Hepatocyte (in vitro differentiated cells): Measurements from ENCODE around the gene IFT122.

Experiments
- CTCF ChIP-seq: fragments of 200-600 bp; sonication (generic); IDR thresholded peaks from 2 replicates; pipeline ENCODE4 v1.5.1; 2016; ENCODE audit warnings: antibody characterized with exemption, mild to moderate bottlenecking; ENCODE audit not compliant: poor library complexity
- EZH2 ChIP-seq: fragments of 200-600 bp; sonication (generic); IDR thresholded peaks from 2 replicates; pipeline ENCODE4 v1.6.1; 2016; ENCODE audit warnings: antibody characterized with exemption, mild to moderate bottlenecking, borderline replicate concordance
- EZH2phosphoT487 ChIP-seq: fragments of 200-600 bp; sonication (generic); IDR thresholded peaks from one replicate; pipeline ENCODE4 v1.6.1; 2018; ENCODE audit warnings: antibody characterized with exemption, mild to moderate bottlenecking, low read depth, moderate library complexity; ENCODE audit not compliant: unreplicated experiment, severe bottlenecking

GRCh38 chr3:129415378-129415777, 24.6 kb upstream of the IFT122 start:
- TF ChIP-seq CTCF, result no peak
- no peak for TF ChIP-seq EZH2phosphoT487
- no peak for TF ChIP-seq EZH2
